Esophagus (tissue), 2 donors: Measurements from ENCODE around the gene GFOD1. TPM values are rescaled to one million over a fixed set of nuclear protein-coding genes. Genes with fewer than 3 reads are reported as not detected.
"Not testable (repeated sequence)": the region's sequence is repeated elsewhere in the genome, so short reads cannot be mapped to it uniquely, and the experiment has no call there.

Experiments
- H3K27ac ChIP-seq, 2 donors: one replicate each; pipeline ENCODE4 v1.5.1; 2013; ENCODE audit warnings: low read depth in 2 of 2, mild to moderate bottlenecking in 2 of 2, inconsistent platforms in 1 of 2, low read length in 1 of 2, moderate library complexity in 1 of 2
- H3K27me3 ChIP-seq, 2 donors: one replicate each; pipeline ENCODE4 v1.6.1; 2013; ENCODE audit warnings: low read length in 2 of 2, control low read depth in 1 of 2, mild to moderate bottlenecking in 1 of 2; ENCODE audit not compliant: insufficient read depth in 2 of 2, control insufficient read depth in 1 of 2
- H3K36me3 ChIP-seq, 2 donors: one replicate each; pipeline ENCODE4 v1.6.1; 2013; ENCODE audit warnings: low read length in 1 of 2; ENCODE audit not compliant: control insufficient read depth in 2 of 2, insufficient read depth in 2 of 2
- H3K4me1 ChIP-seq, 2 donors: one replicate each; pipeline ENCODE4 v1.6.1; 2013; ENCODE audit warnings: low read length in 1 of 2; ENCODE audit not compliant: control insufficient read depth in 2 of 2, insufficient read depth in 2 of 2
- H3K4me3 ChIP-seq, 2 donors: one replicate each; pipeline ENCODE4 v1.5.1; 2013; ENCODE audit warnings: low read length in 2 of 2, mild to moderate bottlenecking in 2 of 2, low read depth in 1 of 2, moderate library complexity in 1 of 2
- H3K9me3 ChIP-seq, 2 donors: one replicate each; pipeline ENCODE4 v1.6.1; 2013; ENCODE audit warnings: mild to moderate bottlenecking in 2 of 2, low read depth in 1 of 2, low read length in 1 of 2, moderate library complexity in 1 of 2; ENCODE audit not compliant: control insufficient read depth in 2 of 2, insufficient read depth in 1 of 2
- WGBS, 2 donors: extraction: QIAGEN DNeasy Blood & Tissue Kit; methylation state at CpG; one replicate each; pipeline ENCODE4 v1.1.7; 2013; 5-methylcytosine and 5-hydroxymethylcytosine counted together
- polyA plus RNA-seq, 2 donors: library from polyadenylated mRNA; stranded (reverse); fragments of 200-250 nt; gene quantifications; one replicate each; pipeline ENCODE4 v1.2.3, GENCODE V29; 2013
- donor health status: healthy with polysubstance abuse.
- donor health status: Bipolar disorder and iron deficiency.

The GFOD1 gene
- polyA plus RNA-seq, 2 donors: 4.2 to 6.8 TPM

- H3K4me3 ChIP-seq: no peak overlapping the region
- no peaks in the 10 kb centered on the region for H3K27me3 ChIP-seq
- H3K27ac ChIP-seq: no peak overlapping the region
- peaks cover 0 to 5% of the 10 kb centered on the region in 2 donors for H3K4me1 ChIP-seq
- no peaks in the 10 kb centered on the region for H3K9me3 ChIP-seq
- no peaks in the 10 kb centered on the region for H3K36me3 ChIP-seq
- 79 to 83% methylated on average over 4 of the region's 4 CpGs for WGBS, 2 donors
These were observed 45.6 kb downstream of the GFOD1 start for GRCh38 chr6:13441778-13442177.

DNA sequence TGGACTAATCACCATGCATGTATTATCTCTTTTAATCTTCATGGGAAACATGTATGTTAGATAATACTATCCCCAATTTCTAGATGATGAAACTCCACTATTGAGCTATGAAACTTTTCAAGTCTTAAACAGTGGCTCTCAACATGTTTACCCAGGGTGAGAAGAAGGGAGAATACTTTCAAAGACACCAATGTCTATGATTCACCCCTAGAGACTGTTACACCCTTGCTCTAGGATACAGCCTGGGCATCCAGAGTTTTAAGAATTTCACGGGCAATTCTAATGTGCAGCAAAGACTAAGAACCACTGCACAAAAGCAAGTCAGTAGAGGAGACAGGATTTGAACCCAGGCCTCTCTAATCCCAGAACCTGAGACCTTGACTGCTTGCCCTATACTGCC is 47.8 kb downstream of the GFOD1 start:
- no peaks in the 10 kb centered on the region for H3K27me3 ChIP-seq
- WGBS, 2 donors: 63 to 86% methylated on average over 1 of the region's 1 CpG
- H3K4me3 ChIP-seq: no peak overlapping the region
- H3K9me3 ChIP-seq: no peaks in the 10 kb centered on the region
- H3K27ac ChIP-seq: no peak overlapping the region
- H3K36me3 ChIP-seq: no peaks in the 10 kb centered on the region
- H3K4me1 ChIP-seq: no peaks in the 10 kb centered on the region

DNA sequence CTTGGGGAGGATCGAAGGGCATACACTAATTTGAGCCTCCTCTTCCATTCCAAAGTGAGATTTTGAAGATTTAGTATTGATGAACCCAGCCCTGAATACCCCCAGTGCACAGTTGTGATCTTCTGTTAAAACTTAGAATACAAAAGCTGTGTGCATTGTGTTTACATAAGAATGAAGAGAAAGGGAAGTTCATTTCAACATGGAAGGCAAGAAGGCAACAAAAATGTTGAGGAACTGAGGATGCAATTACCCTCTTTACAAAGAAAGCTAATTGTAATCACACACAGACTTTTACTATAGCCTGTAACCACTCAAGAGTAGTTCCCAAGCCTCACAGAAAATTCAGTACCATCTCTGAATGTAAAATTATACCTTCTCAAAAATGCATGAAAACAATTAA is 49.3 kb downstream of the GFOD1 start:
- WGBS, 2 donors: 94 to 98% methylated on average over 1 of the region's 1 CpG
- no peaks in the 10 kb centered on the region for H3K4me1 ChIP-seq

DNA sequence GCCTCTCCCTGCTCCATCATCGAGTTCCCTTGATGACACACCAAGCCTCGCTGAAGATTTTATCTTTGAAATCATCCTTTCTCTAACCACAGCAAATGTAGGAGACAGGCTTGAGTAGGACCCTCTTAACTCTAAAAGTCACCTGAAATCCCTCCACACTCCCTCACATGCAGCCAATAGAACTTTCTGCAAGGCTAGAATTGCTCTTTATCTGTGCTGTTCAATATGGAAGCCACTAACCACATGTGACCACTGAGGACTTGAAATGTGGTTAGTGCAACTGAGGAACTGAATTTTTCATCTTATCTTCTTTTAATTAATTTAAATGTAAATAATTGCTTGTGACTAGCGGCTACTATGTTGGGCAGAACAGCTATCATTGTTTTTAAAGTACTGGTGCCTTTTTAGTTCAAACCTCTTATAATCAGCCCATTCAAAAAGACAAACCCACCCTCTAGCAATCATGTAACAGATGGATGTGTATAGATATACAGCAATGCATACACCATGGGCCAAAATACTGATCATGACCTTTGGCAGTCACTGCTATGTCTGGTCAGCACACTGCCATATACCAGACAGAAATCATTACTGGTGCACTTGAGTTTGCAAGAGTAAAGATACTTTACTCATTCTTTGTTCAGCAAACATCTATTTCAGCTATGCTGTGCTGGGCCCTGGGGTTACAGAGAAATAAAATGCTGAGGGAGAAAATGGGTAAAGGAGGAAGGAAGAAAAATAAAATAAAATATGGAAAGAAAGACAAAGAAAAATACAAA is 50.0 kb downstream of the GFOD1 start:
- Histone ChIP-seq H3K27ac (no peak overlapping the region), H3K4me3 (no peak overlapping the region), H3K27me3 (no peaks in the 10 kb centered on the region), H3K36me3 (peaks cover 0 to 4% of the 10 kb centered on the region in 2 donors), H3K4me1 (no peaks in the 10 kb centered on the region), H3K9me3 (no peaks in the 10 kb centered on the region)
- 89% methylated on average over 3 of the region's 3 CpGs for WGBS, 2 donors

More for the DNA sequence above, 49.3 kb downstream of the GFOD1 start:
- Histone ChIP-seq H3K36me3 (no peaks in the 10 kb centered on the region), H3K27ac (no peak overlapping the region), H3K27me3 (no peaks in the 10 kb centered on the region), H3K4me3 (no peak overlapping the region), H3K9me3 (no peaks in the 10 kb centered on the region)

DNA sequence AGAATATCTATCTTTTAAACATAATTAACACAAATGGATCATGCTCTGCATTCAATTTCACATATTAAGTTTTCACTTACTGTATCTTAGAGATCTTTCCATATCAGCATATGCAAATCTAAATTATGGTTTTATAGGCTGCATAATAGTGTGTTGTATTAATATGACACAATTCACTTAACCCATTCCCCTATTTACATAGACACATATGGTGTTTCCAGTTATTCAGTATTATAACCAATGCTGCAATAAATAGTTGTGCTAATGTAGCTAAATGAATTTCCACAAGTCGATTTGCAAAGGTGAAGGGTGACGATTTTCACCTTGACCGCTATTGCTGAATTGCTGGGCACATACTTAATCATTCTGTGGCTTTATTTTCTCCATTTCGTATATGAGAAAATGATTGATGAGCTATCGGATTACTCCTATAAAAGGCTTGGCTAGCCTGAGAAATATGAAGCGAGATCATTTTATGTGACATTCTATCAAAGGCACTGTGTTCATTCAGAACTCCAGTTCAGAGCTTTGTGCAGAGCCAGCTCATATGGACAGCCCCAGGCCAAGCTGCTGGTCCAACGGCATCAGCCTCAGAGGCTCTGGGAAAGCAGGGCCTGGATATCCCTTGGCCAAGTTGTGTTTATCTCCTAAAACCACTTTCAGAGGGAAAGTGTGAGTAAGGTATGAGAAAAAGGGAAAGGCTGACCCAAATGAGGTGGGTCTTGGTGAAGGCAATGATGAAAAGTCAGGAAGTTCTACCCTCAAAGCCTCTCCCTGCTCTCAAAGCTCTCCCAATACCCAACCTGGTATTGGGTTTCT is 50.8 kb downstream of the GFOD1 start:
- Histone ChIP-seq H3K9me3 (no peaks in the 10 kb centered on the region), H3K4me1 (peaks cover 0 to 2% of the 10 kb centered on the region in 2 donors), H3K36me3 (peaks cover 0 to 4% of the 10 kb centered on the region in 2 donors), H3K4me3 (no peak overlapping the region), H3K27me3 (no peaks in the 10 kb centered on the region), H3K27ac (no peak overlapping the region)
- 77 to 81% methylated on average over 7 of the region's 7 CpGs for WGBS, 2 donors

DNA sequence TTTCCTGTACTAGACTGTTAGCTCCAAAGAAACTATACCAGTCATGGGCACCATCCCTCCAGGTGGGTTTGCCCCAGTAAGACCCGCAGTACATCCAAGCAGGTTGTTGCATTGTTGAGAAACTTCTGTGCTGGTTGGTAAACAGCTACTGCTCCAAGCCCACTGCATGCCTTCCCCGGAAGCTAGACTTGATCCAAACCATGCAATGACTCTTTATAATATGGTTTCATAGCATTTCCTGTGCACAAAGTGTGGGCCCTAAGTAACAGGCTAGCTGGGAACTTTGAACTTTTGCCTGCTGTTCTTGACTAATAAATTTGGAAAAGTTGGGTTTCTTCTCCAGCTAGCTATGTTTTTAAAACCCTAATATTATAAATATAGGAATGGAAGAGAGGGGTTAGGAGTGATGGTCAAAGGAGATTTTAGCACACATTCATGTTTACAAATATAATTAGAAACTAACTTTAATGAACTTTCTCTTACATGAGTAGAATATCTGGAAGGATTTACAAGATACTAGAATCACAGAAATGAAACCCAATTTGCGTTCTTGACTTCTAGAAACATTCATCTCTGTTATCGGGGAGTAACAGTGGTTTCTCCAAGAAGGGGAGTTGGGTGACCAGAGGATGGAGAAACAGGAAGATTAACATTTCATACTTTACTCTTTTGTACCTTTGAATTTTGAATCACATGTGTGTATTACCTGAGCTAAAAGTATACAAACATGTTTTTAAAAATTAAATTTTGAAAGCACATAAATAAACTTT is 51.7 kb downstream of the GFOD1 start:
- Histone ChIP-seq H3K4me3 (no peak overlapping the region), H3K27me3 (no peaks in the 10 kb centered on the region), H3K27ac (no peak overlapping the region), H3K36me3 (peaks cover 0 to 4% of the 10 kb centered on the region in 2 donors), H3K4me1 (peaks cover 0 to 2% of the 10 kb centered on the region in 2 donors), H3K9me3 (no peaks in the 10 kb centered on the region)
- 55 to 56% methylated on average over 4 of the region's 4 CpGs for WGBS, 2 donors

- Histone ChIP-seq H3K4me3 (no peak overlapping the region), H3K27me3 (no peaks in the 10 kb centered on the region), H3K27ac (no peak overlapping the region), H3K9me3 (no peaks in the 10 kb centered on the region), H3K4me1 (peaks cover 0 to 2% of the 10 kb centered on the region in 2 donors), H3K36me3 (peaks cover 0 to 4% of the 10 kb centered on the region in 2 donors)
- WGBS, 2 donors: 89 to 94% methylated on average over 6 of the region's 6 CpGs
These were observed 52.6 kb downstream of the GFOD1 start for GRCh38 chr6:13434777-13435176.

DNA sequence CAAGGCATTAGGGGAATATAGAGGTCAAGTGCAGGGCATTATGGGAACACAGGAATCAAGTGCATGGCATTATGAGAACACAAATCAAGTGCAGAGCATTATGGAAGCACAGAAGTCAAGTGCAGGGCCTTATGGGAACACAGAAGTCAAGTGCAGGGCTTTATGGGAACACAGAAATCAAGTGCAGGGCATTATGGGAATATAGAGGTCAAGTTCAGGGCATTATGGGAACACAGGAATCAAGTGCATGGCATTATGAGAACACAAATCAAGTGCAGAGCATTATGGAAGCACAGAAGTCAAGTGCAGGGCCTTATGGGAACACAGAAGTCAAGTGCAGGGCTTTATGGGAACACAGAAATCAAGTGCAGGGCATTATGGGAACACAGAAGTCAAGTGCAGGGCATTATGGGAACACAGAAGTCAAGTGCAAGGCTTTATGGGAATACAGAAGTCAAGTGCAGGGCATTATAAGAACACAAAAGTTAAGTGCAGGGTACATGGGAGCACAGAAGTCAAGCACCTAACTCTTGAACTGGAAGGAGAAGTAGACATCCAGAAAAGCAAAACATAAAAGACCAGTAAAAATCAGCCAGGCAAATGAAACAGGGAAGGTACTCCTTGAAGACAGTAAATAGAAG is 53.1 kb downstream of the GFOD1 start:
- not testable (repeated sequence) for H3K4me1 ChIP-seq, H3K9me3 ChIP-seq

GRCh38 chr6:13433709-13434121 is 53.7 kb downstream of the GFOD1 start:
- 77 to 86% methylated on average over 5 of the region's 5 CpGs for WGBS, 2 donors
- Histone ChIP-seq H3K9me3 (no peaks in the 10 kb centered on the region), H3K27ac (peak overlapping the region in 1 of 2 donors; percentile 36)

More for the DNA sequence above, 53.1 kb downstream of the GFOD1 start:
- not testable (repeated sequence) for H3K36me3 ChIP-seq, H3K27me3 ChIP-seq, H3K27ac ChIP-seq, H3K4me3 ChIP-seq

More at GRCh38 chr6:13433709-13434121, 53.7 kb downstream of the GFOD1 start:
- Histone ChIP-seq H3K36me3 (peaks cover 0 to 4% of the 10 kb centered on the region in 2 donors), H3K4me1 (peaks cover 0 to 2% of the 10 kb centered on the region in 2 donors), H3K27me3 (no peaks in the 10 kb centered on the region), H3K4me3 (no peak overlapping the region)
